GM21576 (cell line): ENCODE results near the gene FXN.
"Not testable (repeated sequence)": the region's sequence is repeated elsewhere in the genome, so short reads cannot be mapped to it uniquely, and the experiment has no call there.

Experiments used
- ATAC-seq: cut with Tn5 transposase; IDR thresholded peaks from one replicate; pipeline ENCODE4 v1.9.1; 2021; ENCODE audit warnings: mild to moderate bottlenecking, moderate library complexity; ENCODE audit not compliant: unreplicated experiment

Gene FXN

DNA sequence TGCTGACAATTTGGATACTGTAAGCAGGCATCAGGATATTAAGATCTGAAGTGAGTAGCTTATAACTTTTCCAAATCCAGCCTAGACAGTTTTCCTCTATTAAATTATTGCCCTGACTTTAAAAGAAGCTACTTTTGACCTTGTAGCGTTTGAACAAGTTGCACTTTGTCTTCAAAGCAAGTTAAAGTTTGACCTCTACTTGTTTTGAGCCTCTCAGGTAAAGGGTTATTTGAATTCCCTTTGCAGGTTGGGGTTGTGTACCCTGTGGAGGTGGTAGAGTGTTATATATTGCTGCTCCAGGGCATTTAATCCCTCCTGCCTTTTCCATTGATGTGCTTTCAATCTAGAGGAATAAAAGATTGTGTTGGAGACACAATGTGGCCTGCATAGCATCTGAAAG, 30.1 kb downstream of the FXN start:
- ATAC-seq, result no peak

DNA sequence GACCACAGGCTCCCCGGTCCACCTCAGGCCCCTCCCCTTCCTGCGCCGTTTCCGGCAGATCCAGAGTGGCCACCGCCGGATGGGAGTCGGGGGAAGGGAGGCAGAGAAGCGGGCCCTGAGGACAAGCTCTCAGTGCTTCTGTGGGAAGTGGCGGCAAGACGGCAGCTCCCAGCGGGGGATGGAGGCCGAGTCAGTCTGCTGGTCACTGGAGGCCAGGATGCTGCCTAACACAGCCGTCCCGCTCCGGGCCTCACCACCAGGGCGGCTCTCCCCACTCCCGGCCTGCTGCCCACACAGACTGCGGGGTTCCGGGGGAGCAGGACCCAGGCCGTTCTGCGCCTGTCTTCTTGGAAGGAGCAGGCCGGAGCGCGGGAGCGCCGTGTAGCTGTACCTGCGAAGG, 31.4 kb downstream of the FXN start:
- ATAC-seq, result no peak

DNA sequence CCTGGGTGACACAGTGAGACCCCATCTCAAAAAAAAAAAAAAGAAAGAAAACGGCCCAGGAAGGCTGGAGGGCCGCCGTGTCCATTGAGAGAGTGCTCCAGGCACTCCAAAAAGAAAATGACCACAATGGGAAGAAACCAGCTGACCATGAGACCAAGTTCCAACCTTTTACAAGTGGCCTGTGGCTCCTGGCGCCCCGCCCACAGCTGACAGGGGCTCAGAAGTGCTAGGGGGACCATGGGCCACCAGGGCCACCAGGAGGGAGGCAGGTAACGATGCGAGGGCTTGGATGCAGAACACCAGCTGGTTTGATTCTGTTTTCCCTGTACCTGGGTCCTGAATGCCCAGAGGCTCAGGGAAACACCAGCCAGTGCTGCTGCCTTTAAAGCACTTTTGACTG, 34.6 kb downstream of the FXN start:
- no peak for ATAC-seq

DNA sequence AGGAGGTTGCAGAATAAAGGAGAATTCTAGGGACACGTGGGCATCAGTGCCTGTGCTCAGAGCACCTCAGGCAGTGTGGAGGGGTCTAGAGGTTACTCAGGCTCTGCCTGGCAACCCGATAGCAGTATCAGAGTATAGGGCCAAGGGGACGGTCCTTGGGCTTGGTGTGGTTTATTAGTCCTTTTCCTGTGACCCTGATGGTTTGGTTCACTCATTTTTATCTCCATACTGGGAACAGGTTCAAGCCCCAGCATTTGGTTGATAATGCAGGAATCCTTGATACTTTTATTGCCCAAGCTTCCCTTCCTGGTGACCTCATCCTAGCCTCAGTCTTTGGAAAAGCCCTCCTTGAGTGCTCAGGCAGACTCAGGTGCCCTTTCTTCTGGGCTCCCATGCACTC, 35.5 kb downstream of the FXN start:
- no peak for ATAC-seq

DNA sequence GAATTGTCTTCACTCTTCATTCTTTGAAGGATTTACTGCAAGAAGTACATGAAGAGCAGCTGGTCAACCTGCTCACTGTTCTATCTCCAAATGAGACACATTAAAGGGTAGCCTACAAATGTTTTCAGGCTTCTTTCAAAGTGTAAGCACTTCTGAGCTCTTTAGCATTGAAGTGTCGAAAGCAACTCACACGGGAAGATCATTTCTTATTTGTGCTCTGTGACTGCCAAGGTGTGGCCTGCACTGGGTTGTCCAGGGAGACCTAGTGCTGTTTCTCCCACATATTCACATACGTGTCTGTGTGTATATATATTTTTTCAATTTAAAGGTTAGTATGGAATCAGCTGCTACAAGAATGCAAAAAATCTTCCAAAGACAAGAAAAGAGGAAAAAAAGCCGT, 37.6 kb downstream of the FXN start:
- ATAC-seq, result no peak

DNA sequence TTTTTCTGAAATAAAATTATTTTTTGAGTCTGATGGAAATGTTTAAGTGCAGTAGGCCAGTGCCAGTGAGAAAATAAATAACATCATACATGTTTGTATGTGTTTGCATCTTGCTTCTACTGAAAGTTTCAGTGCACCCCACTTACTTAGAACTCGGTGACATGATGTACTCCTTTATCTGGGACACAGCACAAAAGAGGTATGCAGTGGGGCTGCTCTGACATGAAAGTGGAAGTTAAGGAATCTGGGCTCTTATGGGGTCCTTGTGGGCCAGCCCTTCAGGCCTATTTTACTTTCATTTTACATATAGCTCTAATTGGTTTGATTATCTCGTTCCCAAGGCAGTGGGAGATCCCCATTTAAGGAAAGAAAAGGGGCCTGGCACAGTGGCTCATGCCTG, 39.2 kb downstream of the FXN start:
- no peak for ATAC-seq

DNA sequence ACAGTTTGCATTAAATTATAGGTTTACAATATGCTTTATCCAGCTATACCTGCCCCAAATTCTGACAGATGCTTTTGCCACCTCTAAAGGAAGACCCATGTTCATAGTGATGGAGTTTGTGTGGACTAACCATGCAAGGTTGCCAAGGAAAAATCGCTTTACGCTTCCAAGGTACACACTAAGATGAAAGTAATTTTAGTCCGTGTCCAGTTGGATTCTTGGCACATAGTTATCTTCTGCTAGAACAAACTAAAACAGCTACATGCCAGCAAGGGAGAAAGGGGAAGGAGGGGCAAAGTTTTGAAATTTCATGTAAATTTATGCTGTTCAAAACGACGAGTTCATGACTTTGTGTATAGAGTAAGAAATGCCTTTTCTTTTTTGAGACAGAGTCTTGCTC, 41.0 kb downstream of the FXN start:
- ATAC-seq, result no peak

DNA sequence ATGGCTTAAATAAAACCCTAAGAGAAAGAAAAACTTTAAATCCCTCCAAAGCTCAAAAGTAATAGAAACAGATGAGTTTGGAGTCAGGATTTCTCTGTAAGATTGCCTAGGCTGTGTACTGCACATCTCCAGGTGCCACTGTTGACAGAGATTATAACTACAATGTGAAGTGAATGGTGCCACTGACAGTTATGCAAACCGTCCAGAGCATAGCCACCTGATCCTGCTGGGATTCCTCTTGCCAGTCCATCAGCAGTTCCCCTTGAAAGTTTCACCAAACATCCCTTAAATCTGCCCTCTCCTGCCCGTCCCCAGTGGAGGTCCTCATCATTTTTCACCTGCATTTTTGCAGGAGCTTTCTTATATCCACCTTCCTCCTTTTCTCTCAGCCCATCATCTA, 42.5 kb downstream of the FXN start:
- ATAC-seq, result no peak

DNA sequence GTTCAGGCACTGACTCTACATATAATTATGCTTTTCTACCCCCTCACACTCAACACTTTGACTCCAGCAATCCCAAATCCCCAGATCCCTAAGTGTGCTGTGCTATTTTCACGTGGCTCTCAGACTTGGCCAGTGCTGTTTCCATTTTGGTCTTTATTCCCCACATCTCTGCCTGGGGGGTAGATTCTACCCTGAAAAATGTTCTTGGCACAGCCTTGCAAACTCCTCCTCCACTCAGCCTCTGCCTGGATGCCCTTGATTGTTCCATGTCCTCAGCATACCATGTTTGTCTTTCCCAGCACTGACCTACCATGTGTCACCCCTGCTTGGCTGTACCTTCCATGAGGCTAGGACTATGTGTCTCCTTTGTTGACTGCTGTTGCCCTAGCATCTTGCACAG, 43.0 kb downstream of the FXN start:
- no peak for ATAC-seq

DNA sequence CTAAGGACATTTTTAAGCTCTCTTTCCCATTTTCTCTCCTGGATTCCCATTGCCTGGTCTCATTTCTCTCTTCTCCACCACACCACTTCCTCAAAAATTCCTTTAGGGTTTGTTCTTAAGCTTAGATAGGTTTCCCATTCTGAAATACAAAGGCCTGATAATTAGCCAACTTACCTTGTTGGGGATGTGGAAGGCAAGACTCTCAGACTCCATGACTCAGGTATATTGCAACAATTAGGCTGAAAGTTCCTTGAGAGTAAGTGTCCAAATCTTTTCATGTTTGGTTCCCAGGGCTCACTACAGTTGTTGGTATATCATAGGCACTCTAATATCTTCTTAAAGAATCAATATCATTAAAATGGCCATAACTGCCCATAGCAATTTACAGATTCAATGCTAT, 43.6 kb downstream of the FXN start:
- no peak for ATAC-seq

DNA sequence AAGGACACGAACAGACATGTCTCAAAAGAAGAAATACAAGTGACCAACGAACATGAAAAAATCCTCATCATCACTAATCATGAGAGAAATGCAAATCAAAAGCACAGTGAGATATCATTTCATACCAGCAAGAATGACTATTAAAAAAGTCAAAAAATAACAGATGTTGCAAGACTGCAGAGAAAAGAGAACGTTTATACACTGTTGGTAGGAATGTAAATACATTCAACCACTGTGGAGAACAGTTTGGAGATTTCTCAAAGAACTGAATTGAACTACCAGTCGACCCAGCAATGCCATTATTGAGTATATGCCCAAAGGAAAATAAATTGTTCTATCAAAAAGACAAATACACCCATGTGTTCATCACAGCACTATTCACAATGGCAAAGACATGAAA, 45.7 kb downstream of the FXN start:
- ATAC-seq, result no peak

DNA sequence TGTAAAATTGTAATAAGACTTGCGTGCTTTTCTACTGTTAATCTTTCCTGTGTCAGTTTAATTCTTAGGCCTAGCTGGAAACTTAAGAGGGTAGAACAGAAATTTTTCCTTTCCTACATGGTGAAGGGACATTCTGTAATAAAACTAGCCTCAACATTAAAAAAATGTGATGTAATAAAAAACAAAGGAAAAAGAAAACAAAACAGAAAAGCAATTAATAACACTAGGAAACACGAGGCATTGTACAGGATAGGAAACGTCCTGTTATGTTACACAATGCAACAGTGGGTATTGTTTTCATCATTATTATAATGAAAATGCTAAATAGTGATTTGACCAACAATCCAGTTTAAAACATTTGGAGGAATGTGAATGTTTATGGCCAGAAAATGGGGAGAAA, 47.8 kb downstream of the FXN start:
- ATAC-seq, result no peak

DNA sequence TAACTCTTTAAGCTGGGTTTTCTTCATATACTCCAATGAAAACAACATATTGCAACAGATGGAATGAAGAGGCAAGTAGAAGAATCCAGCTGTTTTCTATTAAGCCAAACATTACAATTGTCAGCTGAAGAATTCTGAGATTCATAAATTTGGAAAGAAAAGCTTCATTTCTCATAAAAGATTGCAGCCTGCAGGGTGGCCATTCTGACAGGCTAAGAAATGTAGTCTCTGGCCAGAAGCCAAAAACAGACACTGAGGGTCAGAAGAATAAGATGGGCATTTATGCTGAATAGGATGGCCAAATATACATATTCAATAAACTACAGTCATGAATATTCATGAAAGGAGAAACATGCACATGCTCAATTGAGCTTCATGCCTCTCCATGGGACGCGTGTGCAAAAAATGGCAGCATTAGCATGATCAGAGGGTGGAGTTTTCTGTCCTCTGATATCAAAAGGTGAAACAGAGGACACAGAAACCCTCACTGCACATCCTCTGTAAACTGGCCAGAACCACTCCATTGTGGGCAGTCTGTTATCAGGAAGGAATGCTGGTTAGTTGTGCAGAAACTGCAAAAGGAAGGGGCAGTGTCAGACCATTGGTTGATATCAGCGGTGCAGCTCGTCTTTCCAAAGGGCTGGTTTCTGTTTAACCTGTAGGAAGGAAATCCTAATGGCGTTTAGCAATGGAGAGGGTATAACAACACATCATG, 50.2 kb downstream of the FXN start:
- ATAC-seq, result no peak

DNA sequence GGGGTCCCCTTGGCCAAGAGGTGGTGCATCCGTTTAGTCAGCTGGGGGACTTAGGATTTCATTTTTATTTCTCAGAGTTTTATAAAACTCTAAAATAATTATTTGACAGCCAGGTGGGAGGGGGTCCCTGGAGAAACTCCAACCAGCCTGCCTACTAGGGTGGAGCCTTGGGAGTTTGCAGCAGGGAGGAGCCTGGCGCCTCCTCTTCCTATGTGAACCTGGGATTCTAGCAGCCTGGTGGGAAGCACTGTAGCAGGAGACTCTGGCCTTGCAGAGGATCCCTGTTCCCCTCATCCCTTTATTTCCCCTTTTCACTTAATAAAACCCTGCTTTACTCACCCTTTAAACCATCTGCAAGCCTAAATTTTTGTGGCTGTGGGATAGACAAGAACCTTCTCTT, 50.8 kb downstream of the FXN start:
- ATAC-seq, result no peak

DNA sequence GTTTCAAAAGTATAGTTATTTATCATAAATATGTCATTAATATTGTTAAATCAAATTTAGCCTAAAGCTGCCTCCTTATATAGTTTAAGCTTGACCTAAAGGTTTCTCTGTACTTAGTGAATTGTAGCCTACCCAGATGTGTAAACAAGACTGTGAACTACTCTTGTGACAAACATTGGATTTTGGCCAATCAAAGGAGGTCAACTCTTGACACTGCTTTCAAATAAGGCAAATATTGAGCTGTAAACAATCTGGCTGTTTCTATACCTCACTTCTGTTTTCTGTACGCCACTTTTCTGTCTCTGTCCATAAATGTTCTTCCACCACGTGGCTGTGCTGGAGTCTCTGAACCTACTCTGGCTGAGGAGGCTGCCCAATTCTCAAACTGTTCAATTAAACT, 51.2 kb downstream of the FXN start:
- ATAC-seq, result no peak

DNA sequence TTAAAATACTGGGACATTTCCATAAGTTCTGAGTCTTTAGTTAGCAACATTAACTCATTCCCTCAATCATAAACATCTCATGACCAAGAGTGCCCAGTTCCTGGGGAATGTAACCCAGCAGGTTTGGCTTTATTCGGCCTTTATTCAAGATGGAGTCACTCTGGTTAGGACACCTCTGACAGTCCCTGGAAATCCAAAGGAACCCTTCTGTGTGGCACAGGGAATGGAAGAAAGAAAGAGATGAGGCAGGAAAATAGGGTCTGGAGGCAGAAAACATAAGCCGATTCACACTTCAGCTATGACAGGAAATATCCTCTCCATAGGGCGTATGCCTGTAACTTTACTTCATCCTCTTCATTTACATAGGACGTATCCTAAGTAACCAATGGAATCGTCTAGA, 53.5 kb downstream of the FXN start:
- ATAC-seq, result no peak

DNA sequence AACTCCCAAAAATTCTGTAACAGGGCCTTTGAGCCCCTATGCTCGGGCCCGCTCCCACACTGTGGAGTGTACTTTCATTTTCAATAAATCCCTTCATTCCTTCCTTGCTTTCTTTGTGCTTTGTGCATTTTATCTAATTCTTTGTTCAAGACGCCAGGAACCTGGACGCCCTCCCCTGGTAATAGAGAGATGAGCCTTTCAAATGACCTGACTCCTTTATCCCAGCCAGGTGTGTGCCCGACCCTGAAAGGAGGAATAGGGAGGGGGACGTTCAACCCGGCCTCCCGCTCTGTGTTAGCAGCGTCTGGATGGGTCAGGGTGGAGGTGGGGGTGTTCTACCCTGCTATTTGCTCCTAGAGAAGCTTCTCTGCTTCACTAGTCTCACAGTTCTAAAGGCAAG, 53.9 kb downstream of the FXN start:
- no peak for ATAC-seq

DNA sequence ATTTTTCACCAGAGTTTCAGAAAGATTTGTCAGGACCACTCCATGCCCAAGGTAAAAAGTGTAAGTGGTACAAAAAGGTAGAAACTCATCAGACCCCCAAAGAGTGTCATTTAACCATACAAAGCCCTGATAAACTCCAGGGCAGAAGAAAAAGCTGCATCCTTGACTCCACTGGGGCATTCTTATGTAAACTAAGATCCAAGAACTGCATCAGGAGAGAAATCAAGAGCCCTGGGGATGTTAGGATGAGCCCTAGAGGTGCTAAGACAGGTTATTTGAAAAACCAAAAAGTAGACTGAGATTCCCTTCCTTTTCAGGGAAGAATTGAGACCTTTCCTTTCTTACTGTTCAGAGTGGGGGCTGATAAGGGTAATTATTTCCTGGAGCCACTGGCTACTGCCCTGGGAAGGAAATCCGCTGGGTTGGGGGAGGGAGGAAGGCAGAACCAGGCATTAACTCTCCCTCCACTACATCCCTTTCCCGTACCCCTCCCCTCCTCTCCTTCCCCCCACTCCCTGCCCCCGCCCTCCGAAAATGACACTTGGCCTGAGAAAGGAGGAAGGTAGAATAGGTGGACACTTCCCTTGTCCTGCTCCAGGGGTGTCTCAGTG, 54.7 kb downstream of the FXN start:
- ATAC-seq, result no peak

DNA sequence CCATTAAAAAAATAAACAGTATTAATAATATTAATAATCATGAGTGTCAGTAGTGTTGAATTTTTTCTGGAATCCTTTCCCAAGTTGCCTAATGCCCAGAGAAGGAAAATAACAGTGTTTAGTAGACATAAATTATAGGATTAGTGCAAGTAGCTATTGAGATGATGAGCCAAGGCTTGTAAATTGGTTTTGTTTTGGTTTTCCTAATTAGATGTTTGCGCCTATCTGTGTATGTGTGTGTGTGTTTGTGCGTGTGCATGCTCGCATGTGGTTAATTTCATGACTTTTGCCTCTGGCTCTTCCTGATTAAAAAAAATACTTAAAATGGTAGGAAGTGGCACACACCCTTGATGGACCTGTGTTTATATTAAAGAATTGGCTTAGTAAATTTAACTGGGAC, 55.4 kb downstream of the FXN start:
- no peak for ATAC-seq

DNA sequence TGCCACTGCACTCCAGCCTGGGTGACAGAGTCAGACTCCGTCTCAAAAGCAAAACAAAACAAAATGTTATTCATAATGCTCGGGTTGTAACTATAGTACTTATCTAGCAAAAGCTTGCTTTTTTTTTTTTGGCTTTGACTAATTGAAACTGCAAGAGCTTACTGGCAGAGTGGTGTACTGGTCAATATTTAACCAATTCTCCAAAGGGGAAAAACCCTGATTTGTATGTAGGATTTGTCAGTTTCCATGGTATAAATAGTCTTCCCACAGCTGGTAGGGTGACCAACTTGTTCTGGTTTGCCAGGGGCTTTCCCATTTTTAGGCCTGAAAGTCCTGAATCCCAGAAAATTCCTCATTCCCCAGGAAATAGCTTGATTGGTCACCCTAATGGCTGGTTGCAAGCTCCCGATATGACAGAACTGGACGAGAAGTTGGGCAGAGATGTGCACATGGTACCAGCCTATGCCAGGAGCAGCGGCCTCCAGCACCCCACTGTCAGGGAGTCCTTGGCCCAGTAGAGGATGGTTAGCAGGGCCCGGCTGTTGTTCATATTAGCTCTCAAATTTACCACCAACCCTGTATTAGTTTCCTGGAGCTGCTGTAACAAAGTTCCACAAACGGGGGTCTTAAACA, 58.0 kb downstream of the FXN start:
- ATAC-seq, result no peak

DNA sequence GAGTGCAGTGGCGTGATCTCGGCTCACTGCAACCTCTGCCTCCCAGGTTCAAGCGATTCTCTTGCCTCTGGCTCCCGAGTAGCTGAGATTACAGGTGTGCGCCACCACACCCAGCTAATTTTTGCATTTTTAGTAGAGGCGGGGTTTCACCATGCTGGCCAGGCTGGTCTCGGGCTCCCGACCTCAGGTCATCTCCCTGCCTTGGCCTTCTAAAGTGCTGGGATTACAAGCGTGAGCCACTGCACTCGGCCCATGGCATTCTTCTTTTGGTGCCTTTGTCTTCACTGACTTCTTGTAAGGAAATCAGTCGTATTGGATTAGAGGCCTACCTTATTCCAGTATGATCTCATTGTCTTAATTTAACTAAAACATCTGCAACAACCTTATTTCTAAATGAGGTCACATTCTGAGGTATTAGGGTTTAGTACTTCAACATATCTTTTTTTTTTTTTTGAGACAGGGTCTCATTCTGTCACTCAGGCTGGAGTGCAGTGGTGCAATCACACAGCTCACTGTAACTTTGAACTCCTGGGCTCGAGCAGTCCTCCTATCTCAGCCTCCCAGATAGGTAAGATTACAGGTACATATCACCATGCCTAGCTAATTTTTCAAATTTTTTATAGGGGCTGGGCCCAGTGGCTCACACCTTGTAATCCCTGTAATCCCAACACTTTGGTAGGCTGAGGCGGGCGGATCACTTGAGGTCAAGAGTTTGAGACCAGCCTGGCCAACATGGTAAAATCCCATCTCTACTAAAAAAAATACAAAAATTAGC, 59.0 kb downstream of the FXN start:
- ATAC-seq, result not testable (repeated sequence)

DNA sequence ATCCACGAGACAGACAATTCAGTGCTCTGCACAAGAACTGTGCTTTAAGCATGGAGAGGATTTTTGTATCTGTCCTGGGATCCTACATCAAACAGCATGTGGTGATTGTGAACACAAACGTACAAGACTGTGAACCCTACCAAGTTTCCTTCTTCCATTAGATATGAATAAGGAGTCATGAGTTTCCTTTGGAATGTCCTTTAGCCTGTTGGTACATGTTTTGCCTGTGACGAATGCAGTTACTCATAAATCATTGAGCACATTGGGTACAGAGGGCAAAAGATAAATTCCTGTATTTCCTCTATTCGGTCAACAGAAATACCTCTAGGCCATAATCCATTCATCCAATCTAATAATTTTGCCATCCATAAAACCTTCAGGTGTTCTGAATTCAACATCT, 61.5 kb downstream of the FXN start:
- no peak for ATAC-seq
